SK-N-SH (cell line): Measurements from ENCODE around the gene KSR2. TPM values are rescaled to one million over a fixed set of nuclear protein-coding genes. Genes with fewer than 3 reads are reported as not detected.

Experiments used
- CTCF ChIA-PET: fragments of 300-600, 350-600 bp; formaldehyde crosslinking; extraction: SDS; loops from one replicate; lab custom pipeline; 2021; lab: Yijun Ruan, JAX
- POLR2A ChIA-PET: fragments of 350-600 bp; sonication (Branson Sonifier 250); formaldehyde crosslinking; extraction: SDS; loops from one replicate; lab custom pipeline; 2020; ENCODE audit warnings: antibody characterized with exemption, inconsistent platforms; lab: Yijun Ruan, JAX
- DNase-seq: peaks from one replicate; pipeline ENCODE4 v3.0.0; 2012
- H2AFZ ChIP-seq: fragments of 200-600 bp; sonication (generic); 2 replicates; pipeline ENCODE4 v1.8.1; 2016; ENCODE audit warnings: antibody characterized with exemption, mild to moderate bottlenecking, low read depth
- H3F3A ChIP-seq: fragments of 200-600 bp; sonication (generic); replicated peaks from 2 replicates; pipeline ENCODE3; 2016; ENCODE audit warnings: antibody characterized with exemption, mild to moderate bottlenecking; ENCODE audit not compliant: insufficient read depth
- H3K27ac ChIP-seq, 2 experiments: fragments of 200-500 bp in 1 of 2; fragments of 200-600 bp in 1 of 2; sonication (Bioruptor generic) in 1 of 2; sonication (generic), shearing (Covaris generic) in 1 of 2; 2 replicates each; pipeline versions ENCODE4 v1.5.1 to v1.6.1; 2014 to 2016; ENCODE audit warnings: low read depth in 2 of 2, inconsistent platforms in 1 of 2, low read length in 1 of 2, mild to moderate bottlenecking in 1 of 2, mixed read lengths in 1 of 2
- H3K27me3 ChIP-seq: fragments of 200-600 bp; sonication (generic), shearing (Covaris generic); 2 replicates; pipeline ENCODE4 v1.6.1; 2016; ENCODE audit warnings: mixed run types; ENCODE audit not compliant: insufficient read depth
- H3K36me3 ChIP-seq, 2 experiments: fragments of 200-500 bp in 1 of 2; fragments of 200-600 bp in 1 of 2; sonication (Bioruptor generic) in 1 of 2; sonication (generic) in 1 of 2; replicated peaks in 1 of 2; 2 replicates each; pipeline versions ENCODE3 to v1.5.1; 2014 to 2016; ENCODE audit warnings: low read length in 1 of 2, mild to moderate bottlenecking in 1 of 2; ENCODE audit not compliant: insufficient read depth in 2 of 2, control insufficient read depth in 1 of 2
- H3K4me1 ChIP-seq, 2 experiments: fragments of 200-500 bp in 1 of 2; fragments of 200-600 bp in 1 of 2; sonication (Bioruptor generic) in 1 of 2; sonication (generic), shearing (Covaris generic) in 1 of 2; 2 replicates each; pipeline versions ENCODE4 v1.5.1 to v1.6.1; 2014 to 2016; ENCODE audit warnings: low read depth in 1 of 2, low read length in 1 of 2, mixed run types in 1 of 2; ENCODE audit not compliant: insufficient read depth in 2 of 2, control insufficient read depth in 1 of 2
- H3K4me2 ChIP-seq: fragments of 200-600 bp; sonication (generic), shearing (Covaris generic); 2 replicates; pipeline ENCODE4 v1.6.1; 2017; ENCODE audit warnings: mixed run types
- H3K4me3 ChIP-seq, 2 experiments: fragments of 200-500 bp in 1 of 2; fragments of 200-600 bp in 1 of 2; sonication (Bioruptor generic) in 1 of 2; sonication (generic), shearing (Covaris generic) in 1 of 2; 2 replicates each; pipeline versions ENCODE4 v1.5.1 to v1.8.1; 2014 to 2016; ENCODE audit warnings: low read depth in 2 of 2, inconsistent platforms in 1 of 2, low read length in 1 of 2, mild to moderate bottlenecking in 1 of 2, mixed read lengths in 1 of 2, moderate library complexity in 1 of 2
- H3K79me2 ChIP-seq: fragments of 200-600 bp; sonication (generic); 2 replicates; pipeline ENCODE4 v1.8.1; 2017; ENCODE audit warnings: mild to moderate bottlenecking; ENCODE audit not compliant: insufficient read depth
- H3K9ac ChIP-seq: fragments of 200-600 bp; sonication (generic); 2 replicates; pipeline ENCODE4 v1.6.1; 2017; ENCODE audit warnings: mixed run types
- H3K9me2 ChIP-seq: fragments of 200-600 bp; sonication (generic); 2 replicates; pipeline ENCODE4 v1.6.1; 2017; ENCODE audit warnings: mixed run types
- H3K9me3 ChIP-seq: fragments of 200-600 bp; sonication (generic); 2 replicates; pipeline ENCODE4 v1.6.1; 2017; ENCODE audit warnings: mixed run types, mild to moderate bottlenecking, moderate library complexity
- H4K20me1 ChIP-seq: fragments of 200-600 bp; sonication (generic); 2 replicates; pipeline ENCODE4 v1.6.1; 2017; ENCODE audit warnings: mild to moderate bottlenecking, mixed run types; ENCODE audit not compliant: insufficient read depth
- CHD2 ChIP-seq: fragments of 150-350 bp; IDR thresholded peaks from 2 replicates; pipeline ENCODE4 v1.6.1; 2018; ENCODE audit warnings: low read length; ENCODE audit not compliant: partially characterized antibody
- CTCF ChIP-seq: fragments of 200-600 bp; sonication (generic); IDR thresholded peaks from 2 replicates; pipeline ENCODE4 v1.6.1; 2017; ENCODE audit warnings: antibody characterized with exemption, mild to moderate bottlenecking, moderate library complexity
- ELF1 ChIP-seq: IDR thresholded peaks from 2 replicates; pipeline ENCODE4 v1.4.0; 2012
- FOSL2 ChIP-seq: IDR thresholded peaks from 2 replicates; pipeline ENCODE4 v1.4.0; 2012; ENCODE audit warnings: low read depth, mild to moderate bottlenecking, moderate library complexity, borderline replicate concordance
- FOXM1 ChIP-seq: IDR thresholded peaks from 2 replicates; pipeline ENCODE4 v1.4.0; 2012; ENCODE audit warnings: low read depth, mild to moderate bottlenecking
- GABPA ChIP-seq: IDR thresholded peaks from 2 replicates; pipeline ENCODE4 v1.4.0; 2012; ENCODE audit warnings: low read depth, mild to moderate bottlenecking
- IRF3 ChIP-seq: fragments of 150-350 bp; IDR thresholded peaks from 2 replicates; pipeline ENCODE4 v1.6.1; 2016; ENCODE audit warnings: mild to moderate bottlenecking, low read depth, low read length
- JUND ChIP-seq: IDR thresholded peaks from 2 replicates; pipeline ENCODE4 v1.4.0; 2012
- MAX ChIP-seq: IDR thresholded peaks from 2 replicates; pipeline ENCODE4 v1.4.0; 2012; ENCODE audit warnings: low read depth
- NFIC ChIP-seq: IDR thresholded peaks from 2 replicates; pipeline ENCODE4 v1.4.0; 2012; ENCODE audit warnings: borderline replicate concordance
- NRF1 ChIP-seq: IDR thresholded peaks from 2 replicates; pipeline ENCODE4 v1.6.1; 2012; ENCODE audit warnings: low read depth, mild to moderate bottlenecking, low read length
- POLR2AphosphoS5 ChIP-seq: IDR thresholded peaks from 2 replicates; pipeline ENCODE4 v1.6.1; 2012; ENCODE audit warnings: low read depth, low read length
- RAD21 ChIP-seq: IDR thresholded peaks from 2 replicates; pipeline ENCODE4 v1.6.1; 2012; ENCODE audit warnings: mild to moderate bottlenecking, low read length
- REST ChIP-seq: IDR thresholded peaks from 2 replicates; pipeline ENCODE4 v1.6.1; 2012; ENCODE audit warnings: mild to moderate bottlenecking, low read depth, low read length, moderate library complexity
- RFX5 ChIP-seq: IDR thresholded peaks from 2 replicates; pipeline ENCODE4 v1.6.1; 2012; ENCODE audit warnings: mild to moderate bottlenecking, improper control_type of control experiment, low read length
- RXRA ChIP-seq: IDR thresholded peaks from 2 replicates; pipeline ENCODE4 v1.4.0; 2012; ENCODE audit warnings: low read depth, mild to moderate bottlenecking, borderline replicate concordance
- TEAD4 ChIP-seq: IDR thresholded peaks from 2 replicates; pipeline ENCODE4 v1.4.0; 2012; ENCODE audit warnings: mild to moderate bottlenecking, borderline replicate concordance; ENCODE audit not compliant: insufficient read depth
- USF2 ChIP-seq: fragments of 150-350 bp; IDR thresholded peaks from 2 replicates; pipeline ENCODE4 v1.6.1; 2017; ENCODE audit warnings: antibody characterized with exemption, low read length, low read depth, borderline replicate concordance
- YY1 ChIP-seq: IDR thresholded peaks from 2 replicates; pipeline ENCODE4 v1.4.0; 2012; ENCODE audit warnings: low read depth, mild to moderate bottlenecking
- WGBS: methylation state at CpG from one replicate; pipeline ENCODE4 v1.1.6; 2017; ENCODE audit warnings: low lambda C conversion rate; 5-methylcytosine and 5-hydroxymethylcytosine counted together
- polyA plus RNA-seq, 3 experiments: library from polyadenylated mRNA; depleted of rRNA; stranded (reverse); fragments of >200 nt; gene quantifications; 2 replicates each; pipeline ENCODE4 v1.2.3, GENCODE V29; 2012

Gene KSR2
- polyA plus RNA-seq, 1 of the 3 experiments (the other 2 are of a cell fraction), result 0.12 TPM

- TF ChIP-seq REST (no peak), FOSL2 (no peak), CHD2 (no peak), ELF1 (no peak), YY1 (no peak), RAD21 (no peak), NRF1 (no peak), IRF3 (no peak), FOXM1 (no peak), NFIC (no peak)
Observed at GRCh38 chr12:117538926-117539325, 429.9 kb downstream of the KSR2 start (continued).

GRCh38 chr12:117538032-117538690, 430.6 kb downstream of the KSR2 start:
- POLR2A ChIA-PET, result no interaction called here
- WGBS, result 65% methylated on average over 7 of the region's 8 CpGs
- H3K79me2 ChIP-seq, result no peaks in the 10 kb centered on the region
- no peak overlapping the region for H2AFZ ChIP-seq
- CTCF ChIA-PET, result interaction anchor here (0.7 to 1.3 kb wide), 4 partner anchors 8 to 171 kb away, joined by 3 read pairs; no protein-coding TSS in a partner anchor
- no peaks in the 10 kb centered on the region for H3K9me3 ChIP-seq
- H3K4me2 ChIP-seq, result no peak overlapping the region
- no peak overlapping the region for H3K27ac ChIP-seq
- H4K20me1 ChIP-seq, result no peaks in the 10 kb centered on the region
- H3K27me3 ChIP-seq, result no peaks in the 10 kb centered on the region
- H3K9ac ChIP-seq, result no peak overlapping the region
- no peak for DNase-seq
- H3K4me3 ChIP-seq, result no peak overlapping the region
- H3K36me3 ChIP-seq, result no peaks in the 10 kb centered on the region
- H3K9me2 ChIP-seq, result no peaks in the 10 kb centered on the region
- H3F3A ChIP-seq, result no peaks in the 10 kb centered on the region
- peaks cover 0 to 6% of the 10 kb centered on the region in 2 experiments; a peak in 1 of 4 replicates for H3K4me1 ChIP-seq
- TF ChIP-seq RFX5 (no peak), USF2 (no peak), MAX (no peak), FOSL2 (no peak), TEAD4 (no peak), CHD2 (no peak), REST (no peak), CTCF (no peak), RXRA (no peak), YY1 (no peak), JUND (no peak), POLR2AphosphoS5 (no peak), NRF1 (no peak), GABPA (no peak), ELF1 (no peak)
